Astrocyte of the spinal cord (primary cell): ENCODE measurements around the gene CCDC57.
A peak's percentile ranks its signal among the peaks of the same experiment; 100 is the strongest.
"Not testable (repeated sequence)": the region's sequence is repeated elsewhere in the genome, so short reads cannot be mapped to it uniquely, and the experiment has no call there.

Experiments used
- DNase-seq: peaks from one replicate; pipeline ENCODE4 v3.0.0; 2011; ENCODE audit warnings: low read depth, low spot score
- H3K4me3 ChIP-seq: 2 replicates; pipeline ENCODE4 v1.5.1; 2011; ENCODE audit warnings: low read depth, mild to moderate bottlenecking, low read length, moderate library complexity
- CTCF ChIP-seq: IDR thresholded peaks from 2 replicates; pipeline ENCODE4 v1.5.1; 2012; ENCODE audit warnings: low read depth, mild to moderate bottlenecking, low read length, inconsistent platforms
- in situ Hi-C: cut with HindIII; loops from 2 replicates; pipeline ENCODE4 v1.10.0; 2017; ENCODE audit warnings: low sequenced_read_pairs

CCDC57 gene

GRCh38 chr17:82216301-82217119 is 3.9 kb upstream of the CCDC57 start:
- no peak overlapping the region for H3K4me3 ChIP-seq
- DNase-seq = peak; percentile 71
- no peak for TF ChIP-seq CTCF
- in situ Hi-C loops = no loop called here

GRCh38 chr17:82215972-82216300 is 3.3 kb upstream of the CCDC57 start:
- in situ Hi-C loops = no loop called here
- no peak for DNase-seq
- H3K4me3 ChIP-seq = no peak overlapping the region
- TF ChIP-seq CTCF = no peak

GRCh38 chr17:82215095-82215971 is 2.7 kb upstream of the CCDC57 start:
- in situ Hi-C loops = no loop called here
- no peak for DNase-seq
- no peak for TF ChIP-seq CTCF
- H3K4me3 ChIP-seq = no peak overlapping the region

GRCh38 chr17:82214012-82214628 is 1.5 kb upstream of the CCDC57 start:
- in situ Hi-C loops = no loop called here
- H3K4me3 ChIP-seq = no peak overlapping the region
- no peak for DNase-seq
- no peak for TF ChIP-seq CTCF

GRCh38 chr17:82213251-82214011 is 789 bp upstream of the CCDC57 start:
- no peak for TF ChIP-seq CTCF
- H3K4me3 ChIP-seq = peak overlapping the region; percentile 56
- DNase-seq = peak; percentile 68
- in situ Hi-C loops = no loop called here

GRCh38 chr17:82210655-82211054 is 2.0 kb downstream of the CCDC57 start:
- H3K4me3 ChIP-seq, in situ Hi-C loops, DNase-seq: not testable (repeated sequence)
